ENCODE results near the gene SORT1. TPM values are rescaled to one million over a fixed set of nuclear protein-coding genes. Genes with fewer than 3 reads are reported as not detected.

Gene SORT1
- total and polyA plus RNA-seq, 2 of the 4 experiments (the other 2 are of a cell fraction) = 15.8 to 16.7 TPM

DNA sequence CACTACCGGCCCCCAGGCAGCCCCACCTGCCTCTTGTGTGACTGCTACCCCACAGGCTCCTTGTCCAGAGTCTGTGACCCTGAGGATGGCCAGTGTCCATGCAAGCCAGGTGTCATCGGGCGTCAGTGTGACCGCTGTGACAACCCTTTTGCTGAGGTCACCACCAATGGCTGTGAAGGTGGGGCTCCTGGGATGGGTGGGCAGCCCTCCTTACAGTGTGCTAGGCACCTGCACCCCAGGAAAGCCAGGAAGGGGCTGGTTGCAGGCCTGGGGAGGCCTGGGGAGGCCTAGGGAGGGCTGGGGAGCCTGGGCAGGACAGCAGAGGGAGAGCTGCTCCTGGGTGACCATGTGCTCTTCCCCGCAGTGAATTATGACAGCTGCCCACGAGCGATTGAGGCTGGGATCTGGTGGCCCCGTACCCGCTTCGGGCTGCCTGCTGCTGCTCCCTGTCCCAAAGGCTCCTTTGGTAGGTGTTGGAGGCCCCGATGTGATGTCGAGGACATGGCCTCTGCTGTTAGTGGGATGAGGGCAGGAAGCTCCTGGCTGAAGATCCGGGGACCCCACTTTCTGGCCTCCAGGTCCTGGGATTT is 131.9 kb downstream of the SORT1 start:
- H2AK5ac ChIP-seq (ENCODE audit: low read depth, low read length) = no peak overlapping the region
- 100% methylated on average over 1 of the region's 13 CpGs; no CpG with 5 or more reads in 1 of the 2 experiments for WGBS, 2 experiments (ENCODE audit: extremely low coverage in 2 of 2, insufficient read length in 1 of 2)
- H3K18ac ChIP-seq (ENCODE audit: low read depth, low read length) = no peak overlapping the region
- no peak overlapping the region for H3K56ac ChIP-seq (ENCODE audit: extremely low read depth, insufficient read depth, low read length)
- H3K4ac ChIP-seq (ENCODE audit: low read depth, low read length) = no peak overlapping the region
- H3K9ac ChIP-seq (ENCODE audit: low read depth, low read length) = no peak overlapping the region
- H2AK9ac ChIP-seq (replicated peaks; ENCODE audit: low read depth, low read length, poor library complexity) = no peak overlapping the region
- no peak overlapping the region for H3K23ac ChIP-seq (ENCODE audit: low read depth, low read length)
- H3K79me1 ChIP-seq (ENCODE audit: low read depth in 1 of 2, low read length in 2 of 2) = no peaks in the 10 kb centered on the region
- peaks cover 2% of the 10 kb centered on the region; the same call in 1 of the 2 replicates for H3K9me3 ChIP-seq (ENCODE audit: control insufficient read depth, insufficient read depth, low read length)
- no peak overlapping the region for H4K91ac ChIP-seq (ENCODE audit: insufficient read depth, low read depth, low read length)
- no peak overlapping the region for H4K8ac ChIP-seq (ENCODE audit: low read depth in 2 of 2, low read length in 2 of 2)
- no peak overlapping the region for H2BK15ac ChIP-seq (ENCODE audit: low read depth, low read length)
- H3K9me1 ChIP-seq (ENCODE audit: insufficient read depth, low read length) = no peaks in the 10 kb centered on the region; the same call in 1 of the 2 replicates
- H3K4me1 ChIP-seq (ENCODE audit: control insufficient read depth, insufficient read depth, low read length) = no peaks in the 10 kb centered on the region
- H3K27ac ChIP-seq (ENCODE audit: insufficient read depth, low read length) = no peak overlapping the region
- dilution Hi-C loops (cut with HindIII; ENCODE audit: low sequenced_read_pairs, unreplicated experiment) = no loop called here
- H3K27me3 ChIP-seq (ENCODE audit: control insufficient read depth, insufficient read depth, low read length) = no peaks in the 10 kb centered on the region
- H4K20me1 ChIP-seq (ENCODE audit: insufficient read depth, low read length) = no peaks in the 10 kb centered on the region
- in situ Hi-C loops (cut with MboI; ENCODE audit: low sequenced_read_pairs) = loop anchor here (10.0 kb wide), 1 partner anchor 269 kb away; the partner anchor contains the start of gene GPR61
- TF ChIP-seq RFX5 (IDR thresholded peaks at IDR 0.05; ENCODE audit: low read depth, low read length) (no peak), FOS (IDR thresholded peaks at IDR 0.05; ENCODE audit: low read depth, low read length) (no peak), NFE2L2 (IDR thresholded peaks at IDR 0.05; ENCODE audit: low read depth, low read length) (no peak), CHD1 (IDR thresholded peaks at IDR 0.05; ENCODE audit: low read depth, low read length) (no peak), SMC3 (IDR thresholded peaks at IDR 0.05; ENCODE audit: low read depth, low read length) (no peak)
- no peak overlapping the region for H3K14ac ChIP-seq (replicated peaks; ENCODE audit: low read depth, low read length)
- intact Hi-C loops (cut with micrococcal nuclease) = no loop called here
- no peak overlapping the region for H3K4me2 ChIP-seq (ENCODE audit: low read depth, low read length)
- BruUV-seq (replicated peaks) = no TSS peak
- CTCF ChIA-PET = interaction anchor here (0.6 kb wide), 1 partner anchor 72 kb away, joined by 3 read pairs; no protein-coding TSS in a partner anchor
- H2BK120ac ChIP-seq (ENCODE audit: low read depth, low read length) = no peak overlapping the region
- H2BK20ac ChIP-seq (ENCODE audit: low read depth, low read length) = no peak overlapping the region
- POLR2A ChIA-PET (ENCODE audit: unreplicated experiment) = no interaction called here
- H3K4me3 ChIP-seq (ENCODE audit: insufficient read depth, low read depth, low read length) = no peak overlapping the region
- no peak overlapping the region for H2BK5ac ChIP-seq (ENCODE audit: low read depth, low read length, poor library complexity, severe bottlenecking)
- H2AFZ ChIP-seq (replicated peaks; ENCODE audit: low read length, poor library complexity) = no peak overlapping the region
- ATAC-seq (ENCODE audit: low read depth) (no peak), DNase-seq (no peak)
- peaks cover 2% of the 10 kb centered on the region; the same call in 1 of the 2 replicates for H3K36me3 ChIP-seq (ENCODE audit: control insufficient read depth, insufficient read depth, low read length)
- H4K5ac ChIP-seq (ENCODE audit: low read depth, low read length) = no peak overlapping the region
